GM18867 (cell line): ENCODE results near the gene STX1B.
"Not testable (repeated sequence)": the region's sequence is repeated elsewhere in the genome, so short reads cannot be mapped to it uniquely, and the experiment has no call there.

Experiments
- ATAC-seq: cut with Tn5 transposase; IDR thresholded peaks from one replicate; pipeline ENCODE4 v1.9.1; 2021; ENCODE audit warnings: mild to moderate bottlenecking, moderate library complexity; ENCODE audit not compliant: unreplicated experiment

The STX1B gene

GRCh38 chr16:31016018-31016417 lies 5.6 kb upstream of the STX1B start:
- ATAC-seq = no peak

GRCh38 chr16:31013292-31013691 lies 2.9 kb upstream of the STX1B start:
- ATAC-seq = not testable (repeated sequence)

- ATAC-seq = not testable (repeated sequence)
These were observed 1.4 kb upstream of the STX1B start for GRCh38 chr16:31011815-31012214.

- no peak for ATAC-seq
These were observed 399 bp downstream of the STX1B start for GRCh38 chr16:31009894-31010584.

GRCh38 chr16:31009120-31009519 lies 1.3 kb downstream of the STX1B start:
- ATAC-seq = no peak

- ATAC-seq = no peak
These were observed 1.9 kb downstream of the STX1B start for GRCh38 chr16:31008551-31008950.

GRCh38 chr16:31008149-31008548 lies 2.3 kb downstream of the STX1B start:
- ATAC-seq = no peak

- no peak for ATAC-seq
These were observed 2.8 kb downstream of the STX1B start for GRCh38 chr16:31007684-31008083.

- ATAC-seq = no peak
These were observed 3.8 kb downstream of the STX1B start for GRCh38 chr16:31006589-31006988.

GRCh38 chr16:31006086-31006385 lies 4.4 kb downstream of the STX1B start:
- ATAC-seq = no peak

- ATAC-seq = no peak
These were observed 4.9 kb downstream of the STX1B start for GRCh38 chr16:31005350-31006085.

GRCh38 chr16:31004658-31005057 lies 5.8 kb downstream of the STX1B start:
- no peak for ATAC-seq

- no peak for ATAC-seq
These were observed 6.7 kb downstream of the STX1B start for GRCh38 chr16:31003744-31004143.

- no peak for ATAC-seq
These were observed 7.5 kb downstream of the STX1B start for GRCh38 chr16:31002862-31003341.

- no peak for ATAC-seq
These were observed 8.2 kb downstream of the STX1B start for GRCh38 chr16:31002250-31002700.

- ATAC-seq = no peak
These were observed 8.8 kb downstream of the STX1B start for GRCh38 chr16:31001507-31002249.

- ATAC-seq = no peak
These were observed 9.6 kb downstream of the STX1B start for GRCh38 chr16:31000671-31001382.

GRCh38 chr16:30998852-30999761 lies 11.3 kb downstream of the STX1B start:
- ATAC-seq = no peak

- ATAC-seq = no peak
These were observed 12.4 kb downstream of the STX1B start for GRCh38 chr16:30997725-30998711.
